Astrocyte of the spinal cord (primary cell): ENCODE data around the gene SH2D3C.
A peak's percentile ranks its signal among the peaks of the same experiment; 100 is the strongest.

ENCODE experiments used
- DNase-seq: peaks from one replicate; pipeline ENCODE4 v3.0.0; 2011; ENCODE audit warnings: low read depth, low spot score
- H3K4me3 ChIP-seq: 2 replicates; pipeline ENCODE4 v1.5.1; 2011; ENCODE audit warnings: low read depth, mild to moderate bottlenecking, low read length, moderate library complexity
- CTCF ChIP-seq: IDR thresholded peaks from 2 replicates; pipeline ENCODE4 v1.5.1; 2012; ENCODE audit warnings: low read depth, mild to moderate bottlenecking, low read length, inconsistent platforms
- in situ Hi-C: cut with HindIII; loops from 2 replicates; pipeline ENCODE4 v1.10.0; 2017; ENCODE audit warnings: low sequenced_read_pairs

The SH2D3C gene

GRCh38 chr9:127771570-127772189, 6.8 kb downstream of the SH2D3C start:
- no peak for DNase-seq
- in situ Hi-C loops = no loop called here
- no peak for TF ChIP-seq CTCF
- H3K4me3 ChIP-seq = peak overlapping the region; percentile 10

GRCh38 chr9:127770905-127771569, 7.4 kb downstream of the SH2D3C start:
- no peak for TF ChIP-seq CTCF
- in situ Hi-C loops = no loop called here
- peak; percentile 97 for DNase-seq
- peak overlapping the region; percentile 41 for H3K4me3 ChIP-seq

GRCh38 chr9:127770583-127770904, 7.9 kb downstream of the SH2D3C start:
- in situ Hi-C loops = no loop called here
- DNase-seq = no peak
- H3K4me3 ChIP-seq = no peak overlapping the region
- no peak for TF ChIP-seq CTCF

- in situ Hi-C loops = no loop called here
- no peak for TF ChIP-seq CTCF
- no peak overlapping the region for H3K4me3 ChIP-seq
- DNase-seq = no peak
These were observed 8.4 kb downstream of the SH2D3C start for GRCh38 chr9:127769929-127770582.

GRCh38 chr9:127769101-127769500, 9.4 kb downstream of the SH2D3C start:
- no peak for TF ChIP-seq CTCF

GRCh38 chr9:127768698-127769097, 9.8 kb downstream of the SH2D3C start:
- DNase-seq = no peak
- in situ Hi-C loops = no loop called here
- no peak overlapping the region for H3K4me3 ChIP-seq
- no peak for TF ChIP-seq CTCF

More at GRCh38 chr9:127769101-127769500, 9.4 kb downstream of the SH2D3C start:
- in situ Hi-C loops = no loop called here
- H3K4me3 ChIP-seq = no peak overlapping the region
- no peak for DNase-seq
